HG03571 (cell line): ENCODE results near the gene IL1B.

Experiments used
- ATAC-seq: cut with Tn5 transposase; IDR thresholded peaks from one replicate; pipeline ENCODE4 v1.9.1; 2021; ENCODE audit not compliant: unreplicated experiment

The IL1B gene

GRCh38 chr2:112807233-112807807, 29.3 kb downstream of the IL1B start:
- no peak for ATAC-seq

DNA sequence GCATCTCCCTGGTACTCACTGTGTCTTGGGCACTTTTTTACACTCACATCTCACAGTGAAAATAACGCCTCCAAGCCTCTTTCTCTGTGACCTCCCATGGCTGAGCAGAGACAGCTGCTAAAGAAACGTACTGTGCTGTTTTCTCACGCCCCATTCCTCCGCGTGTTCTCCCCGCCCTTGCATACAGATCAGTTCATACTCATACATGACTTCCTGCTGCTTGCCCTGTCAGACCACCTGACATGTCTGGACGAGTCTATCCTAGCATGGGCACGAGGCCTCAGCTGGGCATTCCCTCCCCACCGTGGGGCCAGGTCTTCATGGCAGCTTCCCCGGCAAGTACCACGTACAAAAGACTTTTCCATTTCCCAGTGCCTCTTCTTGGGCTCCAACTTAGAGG, 31.0 kb downstream of the IL1B start:
- no peak for ATAC-seq

DNA sequence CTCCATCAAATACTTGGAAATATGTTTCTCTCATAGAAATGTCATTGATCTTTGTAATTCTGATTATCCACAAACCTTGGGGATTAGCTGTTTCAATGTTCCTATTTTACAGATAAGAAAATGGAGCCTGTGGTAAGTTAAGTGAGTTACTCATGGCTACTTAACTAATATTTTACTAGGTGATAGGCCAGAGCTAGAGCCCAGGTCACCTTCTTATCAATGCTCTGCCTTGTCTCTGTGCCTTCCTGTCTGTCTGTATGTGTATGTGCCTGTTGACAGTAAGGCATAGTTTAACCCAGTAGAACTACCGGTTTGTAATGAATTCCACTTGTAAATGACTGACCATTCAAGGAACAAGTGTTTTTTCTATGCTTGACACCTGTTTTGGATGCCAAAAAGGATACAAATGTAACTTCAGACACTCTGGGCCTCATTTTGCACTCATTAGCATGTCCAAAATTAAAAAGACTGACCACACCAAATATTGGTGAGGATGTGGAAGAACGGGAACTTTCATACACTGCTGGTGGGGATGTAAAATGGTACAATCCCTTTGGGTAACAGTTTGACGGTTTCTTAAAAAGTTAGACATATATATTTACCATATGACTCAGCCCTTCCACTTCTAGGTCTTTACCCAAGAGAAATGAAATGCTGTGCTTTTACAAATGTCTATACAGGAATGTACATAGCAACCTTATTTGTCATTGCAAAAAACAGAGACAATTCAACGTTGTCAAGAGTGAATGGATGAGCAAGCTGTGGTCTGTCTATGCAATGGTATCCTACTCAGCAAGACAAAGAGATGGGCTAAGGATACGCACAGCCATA, 32.7 kb downstream of the IL1B start:
- ATAC-seq: no peak

DNA sequence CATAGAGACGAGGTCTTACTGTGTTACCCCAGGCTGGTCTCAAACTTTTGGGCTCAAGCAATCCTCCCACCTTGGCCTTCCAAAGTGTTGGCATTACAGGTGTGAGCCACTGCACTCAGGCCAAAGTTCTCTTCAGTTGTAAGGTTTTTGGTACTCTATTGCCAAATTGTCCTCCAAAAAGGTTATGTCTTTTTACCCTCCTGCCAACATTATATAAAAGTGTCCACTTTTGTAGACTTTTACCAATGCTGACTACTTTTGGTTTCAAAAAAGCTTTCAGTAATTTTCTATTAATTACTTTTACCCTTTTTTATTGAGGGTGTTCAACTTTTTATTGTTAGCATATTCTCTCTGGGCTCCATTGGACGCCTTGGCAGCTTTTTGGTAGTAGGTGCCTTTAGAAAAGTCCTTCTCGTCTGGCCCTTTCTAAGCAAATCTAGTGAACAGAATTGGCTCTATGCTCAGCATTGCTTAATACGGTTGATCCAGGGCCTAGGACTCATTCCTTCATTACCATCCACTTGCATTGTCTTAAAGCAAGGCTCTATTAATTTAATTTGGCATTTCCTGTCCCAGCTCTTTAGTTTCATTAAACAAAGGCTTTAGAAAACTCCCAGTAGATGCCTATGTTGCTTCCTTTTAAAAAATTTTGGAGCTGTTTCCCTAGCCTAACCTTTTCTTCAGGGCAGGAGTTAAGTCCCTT, 35.5 kb downstream of the IL1B start:
- ATAC-seq: no peak

- no peak for ATAC-seq
Observed at GRCh38 chr2:112798979-112799975, 37.3 kb downstream of the IL1B start.

- ATAC-seq: no peak
Observed at GRCh38 chr2:112796486-112796885, 40.1 kb downstream of the IL1B start.

DNA sequence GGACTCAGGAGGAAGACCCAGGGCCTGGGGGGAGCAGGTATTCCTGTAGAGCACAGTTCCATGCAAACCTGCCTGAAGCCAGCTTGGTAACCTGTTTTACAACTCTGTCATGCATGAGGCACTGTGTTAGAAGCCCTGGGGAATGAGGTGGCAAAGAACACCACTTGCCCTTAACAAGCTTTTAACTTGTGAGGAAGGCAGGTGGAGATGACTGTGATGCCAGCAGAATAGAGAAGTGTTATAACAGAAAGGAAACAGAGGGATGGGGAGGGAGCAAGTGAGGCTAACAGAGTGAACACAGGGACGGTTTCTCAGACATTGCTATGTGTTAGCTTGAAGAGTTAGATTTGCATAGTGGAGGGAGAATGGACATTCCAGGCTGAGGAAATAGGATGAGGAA, 40.8 kb downstream of the IL1B start:
- ATAC-seq: no peak

- no peak for ATAC-seq
Observed at GRCh38 chr2:112794841-112795240, 41.7 kb downstream of the IL1B start.

- no peak for ATAC-seq
Observed at GRCh38 chr2:112794131-112794733, 42.3 kb downstream of the IL1B start.

DNA sequence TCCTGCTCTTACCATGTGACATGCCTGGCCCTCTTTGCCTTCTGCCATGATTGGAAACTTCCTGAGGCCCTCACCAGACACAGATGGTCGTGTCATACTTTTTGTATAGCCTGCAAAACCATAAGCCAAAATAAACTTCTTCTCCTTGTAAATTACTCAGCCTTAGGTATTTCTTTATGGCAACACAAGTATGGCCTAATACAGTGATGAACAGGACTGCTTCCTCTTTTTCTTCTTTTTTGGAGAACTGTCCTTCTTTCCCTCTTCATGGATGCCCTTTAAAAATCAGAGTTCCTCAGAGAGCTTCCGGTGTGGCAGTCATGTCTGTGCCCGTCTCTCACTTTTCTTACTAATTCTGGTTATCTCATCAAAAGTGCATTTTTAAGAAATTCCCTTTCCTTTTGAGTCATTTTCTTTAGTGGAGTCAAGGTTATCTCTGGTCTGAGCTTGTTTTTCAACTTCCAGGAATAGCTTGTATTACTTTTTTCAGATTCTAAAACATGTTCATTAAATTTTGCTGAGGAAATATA, 43.1 kb downstream of the IL1B start:
- ATAC-seq: no peak

GRCh38 chr2:112792419-112792818, 44.2 kb downstream of the IL1B start:
- no peak for ATAC-seq

GRCh38 chr2:112791693-112792230, 44.8 kb downstream of the IL1B start:
- ATAC-seq: no peak

GRCh38 chr2:112791019-112791418, 45.6 kb downstream of the IL1B start:
- ATAC-seq: no peak

- ATAC-seq: no peak
Observed at GRCh38 chr2:112790305-112790704, 46.3 kb downstream of the IL1B start.

DNA sequence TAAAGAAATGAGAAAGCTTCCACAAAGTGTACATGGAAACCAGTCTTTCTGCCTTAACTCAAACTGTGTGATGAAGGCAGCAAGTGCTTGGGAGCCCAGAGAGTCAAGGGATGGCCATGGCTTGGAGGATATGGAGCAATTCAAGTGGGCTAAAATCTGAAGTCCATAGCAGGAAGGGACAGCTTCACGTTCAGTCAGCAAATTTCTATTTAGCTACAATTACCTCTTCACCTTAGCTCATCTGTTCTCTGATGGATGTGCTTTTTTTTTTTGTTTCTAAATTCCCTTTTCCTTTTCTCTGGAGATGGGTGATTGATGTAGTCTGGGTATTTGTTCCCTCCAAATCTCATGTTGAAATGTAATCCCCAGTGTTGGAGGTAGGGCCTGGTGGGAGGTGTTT, 47.4 kb downstream of the IL1B start:
- no peak for ATAC-seq

DNA sequence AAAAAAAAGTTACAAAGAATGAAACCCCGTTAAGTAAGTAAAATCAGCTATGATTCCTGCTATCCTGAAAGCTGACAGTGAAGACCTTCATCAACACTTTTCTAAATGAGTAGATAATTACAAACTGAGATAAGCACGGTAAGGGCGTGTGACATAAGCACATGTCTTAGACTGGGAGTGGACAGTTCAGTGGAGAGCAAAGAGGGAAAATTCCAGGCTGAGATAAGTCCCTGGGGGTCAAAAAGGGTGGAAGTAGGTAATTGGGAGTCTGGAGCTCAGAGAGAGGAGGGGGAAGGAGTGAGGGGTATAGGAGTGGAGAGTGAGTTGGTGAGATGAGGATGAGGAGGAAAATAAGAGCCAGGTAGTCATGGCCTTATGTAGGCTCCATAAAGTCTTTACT, 47.9 kb downstream of the IL1B start:
- no peak for ATAC-seq

DNA sequence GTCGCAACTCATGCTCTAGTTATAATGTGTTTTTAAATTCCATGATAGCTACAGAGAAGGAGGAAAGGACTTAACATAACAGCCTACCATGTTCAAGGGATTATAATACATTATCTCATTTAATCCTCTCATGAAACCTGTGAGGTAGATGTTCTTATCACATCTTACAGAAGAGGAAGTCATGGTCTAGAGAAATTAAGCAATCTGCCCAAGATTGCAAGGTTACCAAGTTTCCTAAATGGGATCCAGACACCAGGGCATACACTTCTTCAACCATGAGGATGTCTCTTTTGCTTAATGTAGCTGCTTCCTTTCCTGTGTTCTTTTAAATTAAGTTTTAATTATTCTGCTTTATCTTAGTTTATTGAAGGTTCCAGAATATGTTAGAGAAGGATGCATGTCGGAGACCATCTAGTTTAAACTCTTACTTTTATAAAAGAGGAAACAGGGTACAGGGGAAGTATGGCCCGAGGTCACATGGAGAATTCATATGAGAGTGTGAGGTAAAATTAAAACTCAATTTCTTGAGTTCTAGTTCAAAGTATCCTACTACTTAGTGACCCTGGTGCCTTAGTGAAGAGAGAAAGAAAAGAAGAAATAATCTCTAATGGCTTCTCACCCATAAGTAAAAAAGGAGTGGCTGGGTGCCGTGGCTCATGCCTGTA, 48.7 kb downstream of the IL1B start:
- ATAC-seq: no peak

GRCh38 chr2:112787294-112787693, 49.3 kb downstream of the IL1B start:
- no peak for ATAC-seq
